Measurements from ENCODE around the gene RNF144A. TPM values are rescaled to one million over a fixed set of nuclear protein-coding genes. Genes with fewer than 3 reads are reported as not detected.
"Not testable (repeated sequence)": the region's sequence is repeated elsewhere in the genome, so short reads cannot be mapped to it uniquely, and the experiment has no call there.

Gene RNF144A
- total RNA-seq, 2 experiments from 2014 or later: 12.5 to 13.1 TPM

DNA sequence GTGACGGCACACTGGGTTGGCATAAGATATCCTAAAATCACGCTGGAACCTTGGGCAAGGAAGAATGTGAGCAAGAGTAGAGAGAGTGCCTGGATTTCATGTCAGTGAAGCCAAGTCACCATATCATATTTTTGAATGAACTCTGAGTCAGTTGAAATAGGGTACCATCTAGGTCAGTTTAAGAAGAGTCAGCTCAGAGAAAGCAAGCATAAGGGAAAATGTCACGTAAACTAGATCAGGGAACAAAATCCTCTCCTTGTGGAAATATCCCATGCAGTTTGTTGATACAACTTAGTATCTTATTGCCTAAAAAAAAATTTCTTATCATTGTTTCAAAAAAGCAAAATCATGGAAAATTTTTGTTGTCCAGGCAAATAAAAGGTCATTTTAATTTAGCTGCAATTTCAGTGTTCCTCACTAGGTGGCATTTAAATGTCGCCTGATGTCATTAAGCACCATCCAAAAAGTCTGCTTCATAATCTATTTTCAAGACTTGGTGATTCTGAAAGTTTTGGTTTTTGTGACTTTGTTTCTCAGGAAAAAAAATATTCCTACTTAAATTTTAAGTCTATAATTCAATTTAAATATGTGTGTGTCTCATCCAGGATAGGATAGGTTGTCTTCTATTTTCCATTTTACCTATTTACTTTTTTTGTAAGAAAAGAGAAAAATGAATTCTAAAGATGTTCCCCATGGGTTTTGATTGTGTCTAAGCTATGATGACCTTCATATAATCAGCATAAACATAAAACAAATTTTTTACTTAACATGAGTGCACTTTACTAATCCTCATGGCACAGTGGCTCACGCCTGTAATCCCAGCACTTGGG is 20.1 kb upstream of the RNF144A start:
- CTCF ChIA-PET: interaction anchor here (0.8 to 2.4 kb wide), 10 partner anchors 9 to 147 kb away, joined by 3 to 16 read pairs (median 3); no protein-coding TSS in a partner anchor
- POLR2A ChIA-PET: no interaction called here

DNA sequence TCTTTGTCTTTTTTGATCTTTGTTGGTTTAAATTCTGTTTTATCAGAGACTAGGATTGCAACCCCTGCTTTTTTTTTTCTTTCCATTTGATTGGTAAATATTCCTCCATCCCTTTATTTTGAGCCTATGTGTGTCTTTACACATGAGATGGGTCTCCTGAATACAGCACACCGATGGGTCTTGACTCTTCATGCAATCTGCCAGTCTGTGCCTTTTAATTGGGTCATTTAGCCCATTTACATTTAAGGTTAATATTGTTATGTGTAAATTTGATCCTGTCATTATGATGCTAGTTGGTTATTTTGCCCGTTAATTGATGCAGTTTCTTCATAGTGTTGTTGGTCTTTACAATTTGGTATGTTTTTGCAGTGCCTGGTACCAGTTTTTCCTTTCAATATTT is 14.6 kb upstream of the RNF144A start:
- POLR2A ChIA-PET, CTCF ChIA-PET: not testable (repeated sequence)

DNA sequence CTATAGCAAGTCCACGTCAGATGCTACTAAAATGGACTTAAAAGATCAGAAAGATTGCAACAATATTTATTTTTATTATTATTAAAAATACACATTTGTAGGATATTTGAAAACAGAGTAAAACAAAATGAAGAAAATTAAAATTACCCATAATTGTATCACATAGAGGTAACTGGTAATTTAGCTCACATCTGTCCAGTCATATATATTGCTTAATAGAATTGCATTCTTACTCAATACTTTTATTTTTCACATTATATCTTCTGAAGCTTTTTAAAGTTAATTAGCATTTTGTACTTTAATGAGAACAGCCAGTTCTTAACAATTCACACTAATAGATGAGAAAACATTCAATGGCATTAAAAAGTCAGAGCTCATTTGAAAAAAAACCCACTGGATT is 11.5 kb upstream of the RNF144A start:
- ChIA-PET CTCF (interaction anchor here (0.8 to 2.3 kb wide), 4 partner anchors 8 to 138 kb away, joined by 3 to 6 read pairs (median 4); no protein-coding TSS in a partner anchor), POLR2A (interaction anchor here (0.9 kb wide), 1 partner anchor 9 kb away, joined by 4 read pairs; no protein-coding TSS in a partner anchor)

DNA sequence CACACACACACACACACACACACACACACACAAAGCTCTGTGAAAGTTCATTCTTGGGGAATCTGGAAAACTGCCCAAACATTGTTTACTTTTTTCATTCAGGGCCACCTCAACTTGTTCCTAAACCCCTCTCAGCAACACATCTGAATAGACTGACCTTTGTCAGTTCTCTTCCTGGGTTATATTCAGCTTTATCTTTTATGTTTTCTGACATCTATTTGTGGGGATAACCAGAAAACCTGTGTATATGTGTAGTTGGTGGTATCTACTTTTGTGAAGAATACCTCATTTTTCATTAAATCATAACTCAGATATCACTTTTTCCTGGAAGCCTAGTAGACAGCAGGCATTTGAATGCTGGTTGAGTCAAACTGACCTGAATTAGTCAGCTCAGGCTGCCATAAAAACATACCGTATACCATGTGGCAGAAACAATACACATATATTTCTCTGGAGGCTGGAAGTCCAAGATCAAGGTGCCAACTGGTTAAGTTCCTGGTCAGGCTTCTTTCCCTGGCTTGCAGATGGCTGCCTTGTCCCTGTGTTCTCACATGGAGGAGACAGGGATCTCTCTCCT is 11.0 kb upstream of the RNF144A start:
- ChIA-PET POLR2A (interaction anchor here (0.9 kb wide), 1 partner anchor 9 kb away, joined by 4 read pairs; no protein-coding TSS in a partner anchor), CTCF (interaction anchor here (0.8 to 2.3 kb wide), 4 partner anchors 9 to 137 kb away, joined by 3 to 6 read pairs (median 4); partner anchors contain the start of gene RNF144A)

DNA sequence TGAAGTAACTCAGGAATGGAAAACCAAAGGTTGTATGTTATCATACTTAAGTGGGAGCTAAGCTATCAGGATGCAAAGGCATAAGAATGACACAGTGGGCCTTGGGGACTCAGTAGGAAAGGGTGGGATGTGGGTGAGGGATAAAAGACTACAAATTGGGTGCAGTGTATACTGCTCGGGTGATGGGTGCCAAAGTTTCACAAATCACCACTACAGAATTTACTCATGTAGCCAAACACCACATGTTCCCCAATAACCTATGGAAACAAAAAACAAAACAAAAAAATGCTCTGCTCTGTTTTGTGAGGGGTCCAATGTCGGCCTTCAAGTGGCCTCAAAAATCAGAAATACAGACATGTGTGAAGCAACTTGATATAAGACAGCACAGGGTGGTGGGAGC is 8.9 kb upstream of the RNF144A start:
- POLR2A ChIA-PET: no interaction called here
- CTCF ChIA-PET: interaction anchor here (1.0 kb wide), 1 partner anchor 9 kb away, joined by 5 read pairs; the partner anchor contains the start of gene RNF144A

DNA sequence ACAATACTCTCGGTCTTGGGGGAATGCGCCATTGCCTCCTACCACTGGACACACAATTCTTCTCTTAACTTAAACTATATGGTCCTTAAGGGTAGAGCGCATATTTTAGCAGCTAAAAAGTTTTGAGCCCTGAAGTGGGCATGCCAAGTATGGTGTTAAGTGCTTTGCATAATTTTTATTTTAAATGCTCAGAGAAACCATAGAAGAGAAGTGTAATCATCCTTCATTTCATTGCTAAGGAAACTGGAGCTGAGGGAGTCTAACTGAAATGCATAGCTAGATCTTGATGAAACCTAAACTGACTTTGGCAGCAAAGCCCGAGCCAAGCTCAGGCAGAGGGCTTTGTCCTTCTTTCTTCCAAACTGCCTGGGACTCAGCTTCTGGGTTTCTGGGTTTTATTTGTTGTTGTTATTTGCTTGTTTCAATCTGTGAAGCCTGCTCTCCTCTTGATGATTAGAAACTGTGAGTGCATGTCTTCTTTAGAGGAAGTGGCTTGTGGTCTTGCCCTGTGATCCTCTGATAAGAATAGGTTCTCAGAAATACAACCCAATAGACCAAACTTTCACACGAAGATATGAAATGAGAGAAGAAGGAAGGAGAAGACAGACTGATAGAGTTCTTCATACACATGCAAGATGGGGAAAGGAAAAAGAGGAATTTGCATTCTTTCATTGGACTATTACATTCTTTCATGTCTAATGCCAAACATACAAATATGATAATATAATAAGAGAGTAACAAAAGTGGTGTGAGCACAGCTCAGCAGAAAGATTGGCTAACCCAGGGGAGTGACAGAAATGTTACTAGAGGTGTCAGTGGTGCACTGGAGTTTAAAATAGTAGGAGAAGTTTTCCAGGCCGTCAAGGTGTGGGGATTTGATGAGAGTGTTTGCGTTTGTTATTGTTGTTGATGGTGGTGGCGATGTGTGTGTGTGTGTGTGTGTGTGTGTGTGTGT is 7.5 kb upstream of the RNF144A start:
- POLR2A ChIA-PET: interaction anchor here (0.6 kb wide), 1 partner anchor 14 kb away, joined by 5 read pairs; no protein-coding TSS in a partner anchor
- CTCF ChIA-PET: interaction anchor here (1.2 to 1.6 kb wide), 2 partner anchors 12 to 36 kb away, joined by 3 to 4 read pairs; no protein-coding TSS in a partner anchor

DNA sequence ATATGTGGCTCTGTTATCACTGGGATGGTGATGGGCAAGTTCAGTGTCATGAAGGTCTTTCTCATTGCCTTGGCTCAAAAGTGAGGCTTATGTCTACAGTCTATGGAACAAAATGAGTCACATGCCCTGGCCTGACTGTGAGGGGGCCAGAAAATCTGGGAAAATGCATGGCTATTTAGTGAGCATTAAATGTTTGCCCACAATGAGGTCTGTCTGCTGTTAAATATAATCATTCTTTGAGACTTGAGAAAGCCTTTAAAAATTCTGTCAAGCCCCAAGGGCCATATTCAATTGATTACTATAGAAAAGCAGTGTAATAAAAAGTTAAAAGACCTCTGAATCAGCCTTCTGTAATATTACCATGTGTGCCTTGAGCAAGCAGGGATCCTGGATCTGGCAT is 5.5 kb upstream of the RNF144A start:
- POLR2A ChIA-PET: no interaction called here
- CTCF ChIA-PET: no interaction called here

DNA sequence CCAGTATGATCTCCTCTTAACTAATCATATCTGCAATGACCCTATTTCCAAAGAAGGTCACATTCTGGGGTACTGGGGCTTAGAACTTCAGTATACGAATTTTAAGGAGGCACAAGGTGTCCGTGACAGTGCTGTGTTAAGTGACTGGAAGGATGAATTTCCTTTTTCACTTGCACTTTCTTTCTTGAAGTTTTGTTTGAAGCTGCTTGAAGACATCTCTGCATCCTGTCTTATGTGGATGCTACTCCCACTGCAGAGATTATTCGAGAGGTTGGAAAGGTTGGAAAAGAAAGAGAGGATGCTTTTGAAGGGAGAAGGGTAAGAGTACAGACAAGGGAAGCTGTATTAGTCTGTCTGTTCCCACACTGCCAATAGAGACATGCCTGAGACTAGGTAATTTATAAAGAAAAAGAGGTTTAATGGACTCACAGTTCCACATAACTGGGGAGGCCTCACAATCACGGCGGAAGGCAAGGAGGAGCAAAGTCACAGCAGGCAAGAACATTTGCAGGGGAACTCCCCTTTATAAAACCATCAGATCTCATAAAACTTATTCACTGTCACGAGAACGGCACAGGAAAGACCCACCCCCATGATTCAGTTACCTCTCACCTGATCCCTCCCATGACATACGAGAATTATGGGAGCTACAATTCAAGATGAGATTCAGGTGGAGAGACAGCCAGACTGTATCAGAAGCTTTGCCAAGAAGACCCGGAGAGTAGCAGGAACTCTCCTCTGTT is 3.6 kb upstream of the RNF144A start:
- ChIA-PET CTCF (interaction anchor here (1.3 kb wide), 1 partner anchor 33 kb away, joined by 3 read pairs; no protein-coding TSS in a partner anchor), POLR2A (no interaction called here)

DNA sequence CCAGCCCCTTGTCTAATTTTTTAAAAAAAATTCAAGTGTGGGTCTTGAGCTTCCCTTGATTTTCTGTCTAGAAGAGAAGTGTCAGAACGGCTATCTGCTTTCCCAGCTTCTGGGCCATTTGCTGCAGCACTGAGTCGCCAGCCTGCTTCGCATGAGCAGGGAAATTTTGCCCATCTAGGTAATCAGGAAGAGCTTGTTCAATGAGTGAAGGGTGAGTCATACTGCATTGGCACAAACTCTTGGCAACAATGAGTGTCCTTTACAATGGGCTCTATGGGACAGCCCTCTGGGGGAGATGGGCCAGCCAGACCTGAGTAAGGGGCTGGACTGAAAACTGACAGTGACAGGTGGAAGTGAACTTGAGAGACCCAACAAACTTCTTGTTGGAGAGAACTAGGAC is 2.4 kb upstream of the RNF144A start:
- CTCF ChIA-PET: interaction anchor here (0.9 to 1.6 kb wide), 4 partner anchors 9 to 38 kb away, joined by 3 to 6 read pairs (median 4); partner anchors contain the start of gene RSAD2
- POLR2A ChIA-PET: interaction anchor here (1.2 kb wide), 1 partner anchor 9 kb away, joined by 4 read pairs; no protein-coding TSS in a partner anchor

DNA sequence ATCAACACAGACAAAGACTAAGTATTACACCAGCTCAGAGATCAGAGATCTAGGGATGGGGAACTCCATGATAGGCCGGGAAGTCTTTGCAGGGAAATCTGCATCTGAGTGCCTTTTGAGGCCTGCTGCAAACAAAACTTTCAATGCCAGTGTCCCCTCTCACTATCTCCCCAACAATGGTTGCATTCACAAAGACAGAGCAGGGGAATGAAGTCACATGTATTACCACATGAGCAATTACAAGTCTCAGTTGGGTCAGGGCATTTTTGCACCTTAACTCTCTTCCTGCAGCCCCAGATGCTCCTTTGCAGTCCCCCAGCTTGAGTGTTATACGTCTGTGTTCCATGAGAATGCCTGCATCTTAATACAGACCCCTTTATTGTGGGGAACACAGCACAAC is 1.8 kb upstream of the RNF144A start:
- CTCF ChIA-PET: interaction anchor here (0.9 to 1.6 kb wide), 5 partner anchors 10 to 79 kb away, joined by 3 to 6 read pairs (median 4); partner anchors contain the start of gene RSAD2
- POLR2A ChIA-PET: interaction anchor here (1.2 kb wide), 1 partner anchor 9 kb away, joined by 4 read pairs; no protein-coding TSS in a partner anchor

DNA sequence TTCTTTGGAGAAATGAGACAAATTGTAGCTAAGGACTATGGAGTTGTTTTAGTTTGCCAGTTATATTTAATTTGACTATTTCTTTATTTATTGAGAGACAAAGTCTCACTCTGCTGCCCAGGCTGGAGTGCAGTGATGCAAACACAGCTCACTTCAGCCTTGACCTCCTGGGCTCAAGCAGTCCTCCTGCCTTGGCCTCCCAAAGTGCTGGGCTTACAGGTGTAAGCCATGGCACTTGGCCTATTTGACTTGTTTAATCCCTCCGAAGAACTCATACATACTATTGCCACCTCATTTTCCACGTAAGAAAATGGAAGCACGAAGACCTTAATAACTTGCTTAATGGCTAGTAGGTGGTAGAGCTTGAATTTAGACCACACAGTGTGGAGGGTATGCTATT is 988 bp upstream of the RNF144A start:
- POLR2A ChIA-PET: no interaction called here
- CTCF ChIA-PET: interaction anchor here (1.0 to 1.6 kb wide), 5 partner anchors 11 to 78 kb away, joined by 3 to 6 read pairs (median 5); no protein-coding TSS in a partner anchor

DNA sequence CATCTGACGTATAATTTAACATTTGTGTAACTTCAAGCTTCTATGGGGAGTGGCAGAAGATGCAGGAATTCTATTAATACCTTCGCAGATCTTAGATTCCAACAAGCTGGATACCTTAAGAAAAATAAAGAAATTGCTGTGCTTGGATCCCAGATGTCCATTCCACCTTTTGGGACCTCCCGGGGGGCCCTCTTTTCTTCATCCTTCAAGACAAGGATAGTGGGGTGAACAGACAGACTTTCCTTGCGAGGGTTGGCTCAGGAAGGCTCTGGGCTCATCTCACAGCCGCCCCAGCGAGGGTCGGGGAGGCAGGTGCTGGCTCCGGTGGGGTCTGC is 509 bp upstream of the RNF144A start:
- ChIA-PET CTCF (interaction anchor here (0.9 to 1.6 kb wide), 6 partner anchors 8 to 78 kb away, joined by 3 to 6 read pairs (median 4); no protein-coding TSS in a partner anchor), POLR2A (no interaction called here)

DNA sequence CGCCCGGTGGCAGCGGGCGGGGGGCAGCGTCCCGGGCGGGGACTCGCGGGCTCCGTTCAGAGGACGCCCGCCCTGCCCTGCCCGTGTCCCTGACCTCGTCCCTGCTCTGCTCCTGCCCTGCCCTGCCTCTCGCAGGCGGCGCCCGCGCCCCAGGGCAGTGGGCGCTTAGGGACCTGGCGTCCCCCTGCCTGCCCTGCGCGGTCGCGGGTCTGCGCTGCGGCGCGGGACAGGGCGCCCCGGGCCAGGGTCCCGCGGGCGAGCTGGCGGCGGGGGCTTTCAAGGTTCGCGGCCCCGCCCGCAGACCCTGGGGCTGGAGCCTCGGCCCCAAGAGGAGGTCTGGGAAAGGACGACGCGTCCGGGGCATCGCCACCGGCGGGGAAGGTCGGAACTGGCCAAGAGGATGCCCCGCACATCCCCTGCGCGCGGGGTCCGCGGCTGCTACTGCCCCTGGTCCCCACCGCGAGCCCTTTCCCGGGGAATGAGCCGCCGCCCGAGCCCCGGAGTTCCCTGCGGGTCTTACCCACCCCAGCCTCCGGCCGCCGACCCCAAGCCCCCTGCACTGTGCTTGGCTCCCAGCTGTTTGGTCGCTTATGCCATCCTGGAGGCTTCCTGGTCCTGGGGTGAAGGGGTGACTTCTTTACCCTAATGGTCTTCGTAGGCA is 679 bp downstream of the RNF144A start:
- ChIA-PET CTCF (interaction anchor here (0.7 to 1.4 kb wide), 3 partner anchors 21 to 81 kb away, joined by 3 to 6 read pairs (median 4); no protein-coding TSS in a partner anchor), POLR2A (no interaction called here)

DNA sequence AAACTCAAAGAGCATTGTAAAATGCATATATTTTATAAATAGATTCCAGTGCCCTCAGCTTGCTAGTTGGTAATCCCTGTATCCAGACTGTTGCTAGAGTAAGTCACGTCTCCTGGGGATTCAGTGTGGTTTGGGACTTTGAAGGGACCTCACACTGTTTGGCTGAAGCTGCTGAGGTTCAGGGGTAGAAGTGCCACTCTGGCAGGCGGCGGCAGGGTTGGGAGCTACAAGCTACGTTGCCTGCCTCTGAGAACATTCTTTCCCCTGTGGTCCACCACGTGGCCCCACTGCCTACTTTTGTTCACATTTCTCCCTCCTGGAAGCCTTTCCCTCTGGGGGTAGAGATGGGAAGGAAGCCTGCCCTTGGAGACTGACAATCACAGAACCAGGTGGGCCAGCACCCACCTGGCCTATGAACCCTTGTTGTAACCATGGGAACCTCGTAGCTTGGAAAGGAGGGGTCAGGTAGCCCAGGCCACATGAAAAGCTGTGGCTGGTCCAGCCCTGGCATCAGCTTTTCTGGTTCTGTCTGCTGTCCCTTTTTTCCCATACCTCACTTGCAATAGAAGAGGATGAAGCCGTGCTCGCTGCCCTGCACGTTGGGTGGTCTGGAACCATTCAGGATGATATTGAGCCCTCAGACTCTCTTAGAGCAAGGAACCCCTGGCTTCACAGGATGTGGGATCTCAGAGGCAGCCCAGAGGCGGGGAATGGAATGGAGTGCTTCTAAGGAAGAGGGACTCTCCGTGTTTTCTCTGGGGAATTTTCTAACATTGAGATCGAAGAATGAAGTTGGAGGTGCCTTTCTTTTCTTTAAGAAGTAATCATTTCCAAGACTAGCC is 2.9 kb downstream of the RNF144A start:
- POLR2A ChIA-PET: no interaction called here
- CTCF ChIA-PET: interaction anchor here (0.6 to 1.5 kb wide), 2 partner anchors 9 to 190 kb away, joined by 3 to 4 read pairs; no protein-coding TSS in a partner anchor

DNA sequence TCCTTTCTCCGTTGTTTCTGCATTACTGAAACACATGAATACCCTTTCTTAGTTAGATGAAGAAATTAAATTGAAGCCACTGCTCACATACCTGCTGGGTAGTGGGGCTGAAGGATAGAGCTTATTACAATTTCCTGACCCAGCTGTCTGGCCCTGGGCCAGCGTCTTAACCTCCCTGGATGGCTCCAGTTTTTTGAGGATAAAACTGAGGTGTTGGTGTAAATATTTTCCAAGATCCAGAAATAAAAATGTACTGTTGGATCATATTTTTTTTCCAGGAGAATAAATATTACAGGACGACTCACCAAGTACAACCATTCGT is 3.5 kb downstream of the RNF144A start:
- CTCF ChIA-PET: interaction anchor here (0.8 to 1.5 kb wide), 2 partner anchors 9 to 129 kb away, joined by 3 to 4 read pairs; no protein-coding TSS in a partner anchor
- POLR2A ChIA-PET: no interaction called here

DNA sequence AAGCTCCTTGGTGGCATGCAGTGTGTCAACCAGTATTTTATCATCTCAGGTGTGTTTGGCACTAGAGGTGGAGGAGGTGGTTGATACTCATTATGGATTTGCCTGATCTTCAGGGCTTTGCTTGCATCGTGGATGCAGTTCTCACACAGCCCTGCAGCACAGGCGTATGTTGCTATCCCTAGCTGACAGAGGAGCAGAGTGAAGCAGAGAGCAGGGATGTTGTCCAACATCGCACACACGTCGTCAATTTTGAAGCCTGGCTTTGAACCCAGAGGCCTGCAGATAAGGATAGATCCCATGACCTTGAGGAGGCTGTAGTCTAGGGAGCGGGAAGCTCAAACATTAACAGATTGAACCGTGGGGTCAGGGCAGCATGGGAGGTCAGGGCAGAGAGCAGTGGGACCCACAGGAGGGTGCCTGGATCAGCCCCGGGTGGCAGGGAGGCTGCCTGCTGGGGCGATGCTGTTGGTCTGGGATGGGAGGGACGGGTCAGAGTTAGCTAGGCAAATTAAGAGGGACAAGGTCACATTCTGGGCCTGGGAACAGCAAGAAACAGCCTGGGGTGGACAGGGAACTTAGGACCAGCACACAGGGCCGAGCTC is 4.2 kb downstream of the RNF144A start:
- POLR2A ChIA-PET: no interaction called here
- CTCF ChIA-PET: interaction anchor here (0.8 to 1.5 kb wide), 2 partner anchors 8 to 128 kb away, joined by 3 to 4 read pairs; no protein-coding TSS in a partner anchor
